ENCODE data around the gene KISS1.

The KISS1 gene

GRCh38 chr1:204142032-204142974 is 54.0 kb downstream of the KISS1 start:
- in situ Hi-C loops (cut with MboI; ENCODE audit: low sequenced_read_pairs), result loop anchor here (25.0 kb wide), 1 partner anchor 780 kb away; the partner anchor contains the start of gene FMOD

- in situ Hi-C loops (cut with MboI; ENCODE audit: low sequenced_read_pairs), result loop anchor here (25.0 kb wide), 1 partner anchor 779 kb away; the partner anchor contains the start of gene FMOD
Measured at GRCh38 chr1:204141131-204141530, 55.2 kb downstream of the KISS1 start.

Measured in HL-60/S4 (cell line).